Embryonic facial prominence (tissue), 1 donor: Measurements from ENCODE around the gene NME1.
"Not testable (repeated sequence)": the region's sequence is repeated elsewhere in the genome, so short reads cannot be mapped to it uniquely, and the experiment has no call there.

Experiments
- DNase-seq: peaks from one replicate; pipeline ENCODE4 v3.0.0-alpha.2; 2016; ENCODE audit errors: extremely low spot score

Gene NME1

DNA sequence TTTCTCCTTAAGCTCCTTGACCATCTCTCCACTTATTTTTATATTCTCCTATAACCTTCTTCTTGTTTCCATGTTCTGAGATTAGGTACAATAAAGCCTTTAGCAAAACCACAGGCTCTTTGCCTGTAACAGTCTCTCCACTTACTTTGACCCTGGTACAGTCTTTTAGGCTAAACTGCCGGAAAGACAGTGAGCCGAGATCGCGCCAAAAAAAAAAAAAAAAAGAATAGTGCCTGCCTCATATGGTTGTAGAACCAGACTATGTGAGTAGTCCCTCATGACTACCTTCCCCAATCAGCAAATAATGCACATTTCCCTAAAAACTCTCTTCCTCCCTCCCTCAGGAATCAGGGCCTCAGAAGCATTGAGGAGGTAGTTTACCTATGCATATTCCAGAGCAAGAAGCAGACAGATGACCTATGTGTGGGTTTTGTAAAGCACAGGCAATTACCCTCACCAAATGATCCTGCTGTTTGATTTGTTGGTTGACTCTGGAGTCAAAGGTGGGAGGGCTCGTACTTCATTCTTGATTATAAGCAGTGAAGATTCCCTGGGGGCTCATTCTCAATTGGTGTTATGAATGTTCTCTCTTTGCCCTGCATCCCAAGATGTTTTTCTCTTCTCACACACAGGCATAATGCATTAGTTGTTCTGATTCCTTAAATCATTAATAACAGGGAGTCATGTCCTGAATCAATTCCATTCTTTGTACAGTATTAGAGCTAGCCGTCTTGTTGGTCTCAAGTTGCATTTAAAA, 8.9 kb upstream of the NME1 start:
- no peak for DNase-seq

DNA sequence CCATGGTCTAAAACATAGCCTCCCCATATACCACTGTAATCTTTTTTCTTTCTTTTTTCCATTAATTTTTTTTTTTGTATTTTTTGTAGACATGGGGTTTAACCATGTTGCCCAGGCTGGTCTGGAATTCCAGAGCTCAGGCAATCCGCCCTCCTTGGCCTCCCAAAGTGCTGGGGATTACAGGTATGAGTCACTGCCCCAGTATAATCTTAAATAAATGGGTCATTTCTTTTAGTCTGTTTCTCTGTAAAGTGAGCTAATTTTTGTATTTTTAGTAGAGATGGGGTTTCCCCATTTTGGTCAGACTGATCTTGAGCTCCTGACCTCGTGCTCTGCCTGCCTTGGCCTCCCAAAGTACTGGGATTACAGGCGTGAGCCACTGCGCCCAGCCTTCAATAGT, 5.7 kb upstream of the NME1 start:
- DNase-seq = no peak

DNA sequence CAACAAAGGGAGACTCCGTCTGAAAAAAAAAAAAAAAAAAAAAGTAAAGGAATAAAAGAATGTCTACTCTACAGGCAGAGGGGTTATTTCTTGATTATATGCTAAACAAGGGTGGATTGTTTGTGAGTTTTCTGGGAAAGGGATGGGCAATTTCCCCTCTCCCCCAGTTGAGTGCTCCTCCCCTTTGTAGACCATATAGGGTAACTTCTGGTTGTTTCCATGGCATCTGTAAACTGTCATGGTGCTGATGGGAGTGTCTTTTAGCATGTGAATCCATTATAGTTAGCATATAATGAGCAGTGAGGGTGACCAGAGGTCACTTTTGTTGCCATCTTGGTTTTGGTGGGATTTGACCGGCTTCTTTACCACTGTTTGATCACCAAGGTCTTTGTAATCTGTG, 4.2 kb upstream of the NME1 start:
- no peak for DNase-seq

DNA sequence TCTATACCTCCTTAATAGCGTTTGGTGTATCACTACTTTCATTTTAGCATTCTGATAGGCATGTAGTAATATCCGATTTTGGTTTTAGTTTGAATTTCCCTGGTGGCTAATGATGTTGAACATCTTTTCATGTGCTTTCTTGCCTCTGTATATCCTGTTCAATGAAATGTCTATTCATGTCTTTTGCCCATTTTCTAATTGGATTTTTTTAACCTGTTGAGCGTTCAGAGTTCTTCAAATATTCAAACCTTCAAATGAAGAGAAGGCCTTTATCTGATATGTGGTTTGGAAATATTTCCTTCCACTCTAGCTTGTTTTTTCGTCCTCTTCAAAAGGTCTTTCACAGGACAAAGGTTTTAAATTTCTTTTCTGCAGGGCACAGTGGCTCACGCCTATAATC, 2.4 kb upstream of the NME1 start:
- no peak for DNase-seq

DNA sequence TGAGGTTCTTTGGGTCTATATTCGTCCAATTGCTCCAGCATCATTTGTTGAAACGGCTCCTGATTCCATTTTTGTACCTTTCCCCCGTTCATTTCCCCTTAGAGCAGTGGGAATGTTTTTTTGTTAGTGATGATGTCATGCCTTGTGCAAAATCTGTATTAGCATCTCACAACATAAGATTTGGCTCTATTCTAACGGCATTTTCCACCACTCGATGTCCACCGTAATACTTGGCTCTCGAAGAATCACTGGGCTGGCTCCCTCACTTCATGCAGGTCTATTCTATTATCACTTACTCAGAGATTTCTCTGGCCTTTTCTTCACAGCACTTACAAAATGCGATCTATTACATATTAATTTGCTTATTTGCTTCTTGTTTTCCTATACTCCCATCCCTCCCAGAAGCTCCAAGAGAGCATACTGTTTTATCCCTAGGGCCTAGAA, 571 bp upstream of the NME1 start:
- DNase-seq = peak; percentile 26

DNA sequence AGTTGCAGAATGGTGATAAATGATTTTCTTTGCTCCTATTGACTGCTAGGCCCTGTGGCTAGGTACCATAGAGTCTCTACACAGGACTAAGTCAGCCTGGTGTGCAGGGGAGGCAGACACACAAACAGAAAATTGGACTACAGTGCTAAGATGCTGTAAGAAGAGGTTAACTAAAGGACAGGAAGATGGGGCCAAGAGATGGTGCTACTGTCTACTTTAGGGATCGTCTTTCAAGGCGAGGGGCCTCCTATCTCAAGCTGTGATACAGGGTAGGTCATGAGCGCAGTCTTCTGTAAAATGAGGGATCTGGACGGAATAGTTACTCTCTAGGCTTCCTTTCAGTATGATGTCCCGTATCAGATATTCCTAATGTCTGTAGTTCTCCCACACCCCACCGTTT, 817 bp downstream of the NME1 start:
- DNase-seq = no peak

DNA sequence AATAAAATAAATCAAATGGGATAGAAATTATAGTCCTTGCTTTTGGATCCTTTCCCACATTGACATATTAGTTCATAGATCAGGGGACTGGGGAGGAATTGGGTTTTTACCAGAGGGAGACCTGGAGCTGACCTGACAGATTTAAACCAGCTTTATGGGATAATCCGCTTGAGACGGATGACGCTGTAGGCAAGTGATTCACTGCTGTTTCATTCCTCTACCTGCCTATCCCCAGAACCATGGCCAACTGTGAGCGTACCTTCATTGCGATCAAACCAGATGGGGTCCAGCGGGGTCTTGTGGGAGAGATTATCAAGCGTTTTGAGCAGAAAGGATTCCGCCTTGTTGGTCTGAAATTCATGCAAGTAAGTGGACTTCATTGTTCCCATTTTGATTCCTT, 2.1 kb downstream of the NME1 start:
- DNase-seq = no peak

DNA sequence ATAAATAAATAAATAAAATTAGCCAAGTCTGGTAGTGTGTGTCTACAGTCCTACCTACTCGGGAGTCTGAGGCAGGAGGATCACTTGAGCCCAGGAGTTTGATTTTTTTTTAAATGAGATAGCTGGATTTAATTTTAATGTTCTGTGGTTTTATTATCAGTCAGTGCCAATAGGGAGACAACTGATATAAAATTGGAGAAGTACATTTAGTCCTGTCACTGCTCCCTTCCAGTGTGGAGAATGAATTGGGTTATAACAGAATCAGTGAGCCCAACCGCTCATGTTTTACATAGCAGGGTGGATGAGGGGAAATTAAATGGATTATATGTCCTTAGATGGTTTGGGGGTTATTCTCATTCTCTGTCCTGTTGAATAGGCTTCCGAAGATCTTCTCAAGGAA, 6.2 kb downstream of the NME1 start:
- no peak for DNase-seq

DNA sequence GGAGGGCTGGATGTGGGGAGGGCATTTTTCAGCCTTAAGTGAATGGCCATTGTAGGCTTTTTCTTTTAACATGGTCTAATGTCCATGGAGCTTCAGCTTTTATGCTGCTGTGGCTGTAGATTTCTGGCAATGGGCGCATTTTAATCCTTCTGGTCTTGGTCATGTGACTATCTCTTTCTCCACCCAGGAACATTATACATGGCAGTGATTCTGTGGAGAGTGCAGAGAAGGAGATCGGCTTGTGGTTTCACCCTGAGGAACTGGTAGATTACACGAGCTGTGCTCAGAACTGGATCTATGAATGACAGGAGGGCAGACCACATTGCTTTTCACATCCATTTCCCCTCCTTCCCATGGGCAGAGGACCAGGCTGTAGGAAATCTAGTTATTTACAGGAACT, 8.2 kb downstream of the NME1 start:
- no peak for DNase-seq

DNA sequence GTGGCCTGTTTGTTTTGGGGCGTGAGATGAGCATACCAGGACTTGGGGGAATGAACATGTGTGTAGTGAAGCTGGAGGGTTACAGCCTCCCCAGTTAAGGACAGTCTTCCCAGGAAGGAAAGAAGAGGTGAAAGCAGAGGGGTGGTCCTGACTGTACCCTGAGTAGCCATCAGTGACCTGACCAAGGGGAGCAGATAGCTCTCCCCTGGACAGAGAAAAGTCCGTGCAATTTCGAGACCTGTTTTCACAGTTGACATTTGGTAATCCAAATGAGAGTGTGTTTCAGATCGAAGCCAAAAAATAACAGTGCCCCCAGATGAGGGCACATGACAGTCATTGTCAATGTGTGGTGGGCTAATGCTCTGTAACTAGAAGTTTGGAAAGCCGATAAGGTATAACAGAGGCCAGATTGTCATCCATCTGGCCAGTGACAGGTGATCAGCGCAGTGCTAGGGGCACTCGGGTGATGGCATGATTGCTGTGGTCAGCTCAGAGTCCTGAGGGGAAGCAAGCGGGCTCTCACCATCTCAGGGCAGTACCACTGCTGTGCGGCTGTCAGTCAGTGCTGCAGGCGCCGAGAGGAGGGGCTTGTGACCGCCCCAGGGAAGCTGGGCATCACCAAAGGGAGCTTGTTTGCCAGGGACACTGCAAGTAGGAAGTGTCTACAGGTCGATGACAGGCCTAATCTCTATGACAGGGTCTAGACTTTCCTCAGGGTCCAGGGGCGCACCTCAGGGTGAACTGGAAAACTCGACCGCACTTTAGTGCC, 11.7 kb downstream of the NME1 start:
- DNase-seq = no peak

DNA sequence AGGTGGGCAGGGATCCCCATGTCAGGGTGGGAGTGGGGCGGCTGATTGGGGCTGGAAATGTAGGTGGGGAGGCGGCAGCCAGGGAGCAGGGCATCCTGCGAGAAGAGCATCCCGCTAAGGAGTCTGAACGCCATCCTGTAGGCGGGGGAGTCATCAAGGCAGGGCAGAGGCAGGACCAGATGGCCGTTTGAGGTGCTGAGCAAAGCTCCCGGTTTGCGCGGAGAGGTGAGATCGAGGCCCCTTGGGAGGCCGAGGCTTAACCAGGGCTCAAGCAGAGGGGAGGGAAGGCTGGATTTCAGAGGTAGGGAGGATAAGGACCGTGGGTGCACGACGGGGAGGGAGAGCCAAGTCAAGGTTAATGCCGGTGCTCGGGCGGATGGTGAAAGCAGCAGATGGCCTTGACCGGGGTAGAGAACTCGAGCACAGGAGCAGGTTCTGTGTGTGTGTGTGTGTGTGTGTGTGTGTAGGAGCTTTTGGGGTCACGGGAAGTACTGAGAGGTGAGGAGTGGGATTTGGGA, 12.4 kb downstream of the NME1 start:
- no peak for DNase-seq

DNA sequence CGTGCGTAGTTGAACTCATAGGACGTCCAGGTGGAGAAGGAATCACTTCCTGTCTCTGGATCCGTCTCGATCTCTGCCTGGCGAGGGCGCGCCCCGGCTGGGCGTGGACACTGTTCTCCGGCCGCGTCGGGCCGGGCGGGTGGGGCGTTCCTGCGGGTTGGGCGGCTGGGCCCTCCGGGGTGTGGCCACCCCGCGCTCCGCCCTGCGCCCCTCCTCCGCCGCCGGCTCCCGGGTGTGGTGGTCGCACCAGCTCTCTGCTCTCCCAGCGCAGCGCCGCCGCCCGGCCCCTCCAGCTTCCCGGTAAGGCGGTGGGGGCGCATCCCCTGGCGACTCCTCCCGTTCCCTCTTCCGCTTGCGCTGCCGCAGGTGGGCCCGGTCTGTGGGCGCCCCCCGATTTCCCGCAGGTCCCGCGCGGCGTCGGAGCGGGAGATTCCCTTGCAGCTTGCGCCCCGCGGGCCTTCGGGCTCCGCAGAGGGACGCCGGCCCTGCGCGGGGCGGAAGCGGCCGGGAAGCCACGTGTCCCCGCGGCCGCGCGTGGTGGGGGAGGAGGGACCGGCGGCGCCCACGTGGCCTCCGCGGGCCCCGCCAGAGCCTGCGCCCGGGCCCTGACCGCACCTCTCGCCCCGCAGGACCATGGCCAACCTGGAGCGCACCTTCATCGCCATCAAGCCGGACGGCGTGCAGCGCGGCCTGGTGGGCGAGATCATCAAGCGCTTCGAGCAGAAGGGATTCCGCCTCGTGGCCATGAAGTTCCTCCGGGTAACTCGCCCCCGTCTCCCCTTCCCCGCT, 13.0 kb downstream of the NME1 start, which contains the start of gene NME2:
TSS of gene NME2 (plus strand) at position 214 of the 789 bp plus-strand sequence. CDS start at position 634, 420 bp downstream.
- no peak for DNase-seq

DNA sequence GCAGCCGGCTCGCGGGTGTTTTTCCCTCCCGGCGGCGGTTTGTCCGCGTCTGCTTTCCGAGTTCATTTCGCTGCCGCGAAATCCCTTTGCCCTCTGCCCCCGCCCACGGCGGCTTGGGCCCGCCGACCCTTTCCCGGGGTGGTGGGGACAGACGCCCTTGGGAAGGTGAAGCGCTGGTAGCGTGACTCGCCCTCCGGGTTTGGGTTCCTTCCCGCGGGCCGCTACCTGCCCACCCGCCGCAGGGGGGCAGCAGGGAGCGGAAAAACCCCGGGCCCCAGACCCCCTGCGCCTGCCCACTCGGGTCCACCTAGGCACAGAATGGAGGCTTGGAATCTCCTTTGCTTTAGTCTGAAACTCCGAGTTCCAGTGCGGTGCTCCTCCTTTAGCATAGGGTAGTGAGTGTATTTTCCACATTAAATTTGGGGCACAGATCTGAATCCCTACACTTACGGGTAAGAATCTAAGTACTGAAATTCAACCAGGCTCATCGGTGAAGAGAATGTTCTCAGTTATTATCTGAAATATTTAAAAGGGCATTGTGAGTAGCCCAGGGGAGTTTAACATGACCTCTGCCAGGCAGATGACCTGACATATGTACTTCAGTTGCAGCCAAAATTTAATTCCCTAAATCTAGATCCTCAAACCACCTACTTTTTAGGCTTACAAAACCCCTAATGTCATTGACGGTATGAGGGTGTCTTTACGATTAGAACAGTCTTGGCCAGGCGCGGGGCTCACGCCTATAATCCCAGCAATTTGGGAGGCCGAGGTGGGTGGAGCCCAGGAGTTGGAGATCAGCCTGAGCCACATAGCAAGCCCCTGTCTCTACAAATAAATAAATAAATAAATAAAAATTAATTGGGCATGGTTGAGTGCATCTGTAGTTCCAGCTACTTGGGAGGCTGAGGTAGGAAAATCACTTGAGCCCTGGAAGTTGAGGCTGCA, 13.9 kb downstream of the NME1 start:
- no peak for DNase-seq

DNA sequence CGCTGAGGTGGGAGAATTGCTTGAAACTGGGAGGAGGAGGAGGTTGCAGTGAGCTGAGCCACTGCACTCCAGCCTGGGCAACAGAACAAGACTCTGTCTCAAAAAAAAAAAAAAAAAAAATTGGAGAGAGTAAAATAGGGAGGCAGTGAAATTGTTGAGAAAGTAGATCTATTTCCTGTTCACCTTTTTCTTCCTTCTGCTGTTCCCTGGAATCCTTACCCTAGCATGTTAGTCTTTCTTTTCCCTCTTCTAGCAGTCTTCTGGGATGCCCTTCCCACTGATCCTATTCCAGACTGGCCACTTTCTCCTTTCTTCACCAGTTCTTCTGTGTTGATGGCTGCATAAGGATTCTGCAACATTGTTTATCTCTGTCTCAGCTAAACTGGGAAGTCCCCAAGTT, 16.0 kb downstream of the NME1 start:
- no peak for DNase-seq

DNA sequence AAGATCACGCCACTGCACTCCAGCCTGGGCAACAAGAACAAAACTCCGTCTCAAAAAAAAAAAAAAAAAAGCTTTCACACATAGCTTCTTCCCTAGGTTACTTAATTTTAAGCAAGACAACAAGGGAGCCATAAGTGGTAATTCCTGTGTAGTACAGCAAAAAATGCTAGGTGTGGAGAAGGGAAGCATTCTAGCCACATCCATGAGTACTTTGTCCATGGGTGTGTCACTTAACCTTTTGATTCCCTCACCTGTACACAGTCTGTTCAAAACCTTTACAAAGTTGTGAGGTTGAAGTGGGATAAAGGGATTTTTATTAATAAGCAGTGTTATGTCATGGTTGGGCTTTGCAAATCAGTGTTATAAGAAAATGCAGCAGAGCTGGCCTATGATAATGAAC, 17.4 kb downstream of the NME1 start:
- no peak for DNase-seq

DNA sequence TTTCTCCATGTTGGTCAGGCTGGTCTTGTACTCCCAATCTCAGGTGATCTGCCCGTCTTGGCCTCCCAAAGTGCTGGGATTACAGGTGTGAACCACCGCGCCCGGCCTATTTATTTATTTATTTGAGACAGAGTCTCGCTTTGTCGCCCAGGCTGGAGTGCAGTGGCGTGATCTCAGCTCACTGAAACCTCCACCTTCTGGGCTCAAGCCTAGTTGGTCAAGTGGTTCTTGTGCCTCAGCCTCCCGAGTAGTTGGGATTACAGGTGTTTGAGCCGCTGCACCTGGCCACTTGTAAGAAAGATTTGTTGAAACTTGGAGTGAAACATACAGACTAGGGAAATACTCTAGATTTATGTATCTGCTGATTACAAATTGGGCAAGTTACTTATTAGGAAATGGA, 18.7 kb downstream of the NME1 start:
- DNase-seq = not testable (repeated sequence)

DNA sequence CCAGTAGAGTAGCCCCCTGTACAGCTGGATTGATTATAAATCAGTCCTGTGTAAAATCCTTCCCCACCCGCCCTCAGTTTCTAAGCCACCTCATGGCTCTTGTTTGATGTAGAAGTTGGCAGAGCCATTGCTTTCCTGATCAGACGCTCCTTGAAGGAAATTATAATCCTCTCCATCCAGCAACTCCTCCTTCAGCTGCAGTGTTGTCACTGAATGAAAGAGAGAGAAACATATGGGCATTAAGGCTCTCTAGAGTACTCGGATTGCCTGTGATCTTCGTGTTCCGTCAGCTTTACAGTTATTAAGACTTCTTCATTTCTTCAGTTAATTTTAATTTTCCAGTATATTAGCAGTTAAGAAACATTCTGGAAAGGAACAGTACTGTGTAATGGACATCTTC, 27.1 kb downstream of the NME1 start:
- no peak for DNase-seq

DNA sequence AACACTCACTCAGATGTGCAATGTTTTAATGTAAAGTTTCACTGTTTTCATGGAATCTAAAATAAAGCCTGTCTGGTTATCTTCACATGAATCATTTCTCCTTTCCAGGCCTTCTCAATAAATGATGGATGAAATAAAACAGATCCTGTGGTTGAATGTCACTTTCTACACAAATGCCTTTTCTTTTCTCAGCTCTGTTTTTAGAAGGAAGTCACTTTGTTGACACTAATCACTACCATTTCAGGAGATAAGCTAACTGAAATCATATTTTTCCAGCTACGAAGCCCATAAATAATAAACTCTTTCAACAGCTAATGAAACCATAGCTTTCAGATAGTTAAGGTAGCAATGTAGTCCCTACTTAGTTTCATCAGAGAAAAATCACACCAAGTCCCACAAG, 30.8 kb downstream of the NME1 start:
- no peak for DNase-seq

DNA sequence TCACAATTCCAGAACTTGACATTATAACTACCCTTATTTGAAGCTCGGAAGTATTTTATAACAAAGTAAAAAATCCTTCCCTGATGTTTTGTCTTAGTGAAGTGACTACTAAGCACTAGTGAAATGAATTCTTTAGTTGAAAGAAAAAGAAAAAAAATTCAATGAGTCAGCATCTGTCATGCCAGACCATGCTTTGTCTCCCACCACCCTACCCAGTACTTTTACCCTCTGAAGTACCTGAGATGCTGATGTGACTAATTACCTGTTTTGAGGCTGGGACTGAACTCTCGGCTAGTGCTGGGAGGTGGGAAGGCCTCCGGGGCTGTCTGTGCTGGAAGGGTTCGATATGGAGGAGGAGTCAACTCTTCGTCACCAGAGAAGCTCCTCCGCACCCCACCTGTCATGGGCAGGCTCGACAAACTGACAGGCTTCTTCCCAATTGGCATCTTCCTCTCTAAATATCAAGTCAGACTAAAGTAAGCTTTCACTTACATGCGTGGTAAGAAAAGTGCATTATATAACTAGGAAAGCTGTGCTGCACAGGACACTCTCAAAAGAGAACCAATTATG, 32.5 kb downstream of the NME1 start:
- no peak for DNase-seq

DNA sequence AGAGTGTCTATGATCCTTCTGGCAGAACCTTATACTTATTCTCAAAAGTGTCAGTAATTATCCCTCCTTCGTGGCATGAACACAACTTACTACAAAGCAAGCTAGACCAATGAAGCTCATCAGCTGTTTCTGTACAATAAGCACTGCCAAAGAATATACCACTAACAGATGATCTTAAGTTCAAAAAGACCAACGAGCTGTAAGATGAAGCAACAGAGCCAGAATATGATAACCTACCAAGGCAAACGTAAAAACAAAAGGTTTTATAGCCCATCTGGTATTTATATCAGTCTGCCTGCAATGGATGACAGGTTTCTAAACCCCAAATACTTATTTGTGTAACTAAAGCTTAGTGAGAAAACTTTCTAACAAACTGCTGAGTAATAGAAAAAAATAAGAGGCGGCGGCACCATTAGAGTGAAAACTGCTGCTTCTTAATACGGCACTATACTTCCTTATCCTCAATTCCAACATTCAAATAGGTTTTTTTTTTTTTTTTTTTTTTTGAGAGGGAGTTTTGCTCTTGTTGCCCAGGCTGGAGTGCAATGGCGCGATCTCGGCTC, 35.0 kb downstream of the NME1 start:
- DNase-seq = no peak
